HG03064 (cell line): Measurements from ENCODE around the gene PRKD3.

Experiments used
- ATAC-seq: cut with Tn5 transposase; IDR thresholded peaks from one replicate; pipeline ENCODE4 v1.9.1; 2021; ENCODE audit warnings: low read depth; ENCODE audit not compliant: unreplicated experiment

Gene PRKD3

GRCh38 chr2:37324786-37325624 is at the start of gene PRKD3:
PRKD3 (minus strand) TSS chr2:37324833; CDS start chr2:37316524, 8,309 bp downstream.
- ATAC-seq: peak; percentile 71

- ATAC-seq: no peak
These were observed 47.4 kb upstream of the PRKD3 start for GRCh38 chr2:37372000-37372399.

DNA sequence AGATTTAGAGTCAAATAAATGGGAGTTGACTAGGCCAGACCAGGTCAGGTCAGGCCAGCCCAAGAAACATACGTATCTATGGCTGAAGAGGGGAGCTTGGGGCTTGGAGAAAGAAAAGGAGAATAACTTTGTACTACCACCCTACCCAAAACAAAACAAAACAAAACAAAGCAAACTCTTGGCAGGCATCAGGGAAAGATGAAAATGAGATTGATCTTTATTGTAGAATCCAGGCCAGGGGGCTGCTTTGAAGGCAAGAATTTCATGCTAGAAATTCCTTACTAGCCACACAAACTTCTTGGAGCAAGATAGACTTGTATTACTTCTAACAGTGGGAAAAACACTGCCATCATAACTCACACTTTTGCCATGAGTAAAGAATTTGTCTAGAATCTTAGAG is 46.0 kb upstream of the PRKD3 start:
- no peak for ATAC-seq

DNA sequence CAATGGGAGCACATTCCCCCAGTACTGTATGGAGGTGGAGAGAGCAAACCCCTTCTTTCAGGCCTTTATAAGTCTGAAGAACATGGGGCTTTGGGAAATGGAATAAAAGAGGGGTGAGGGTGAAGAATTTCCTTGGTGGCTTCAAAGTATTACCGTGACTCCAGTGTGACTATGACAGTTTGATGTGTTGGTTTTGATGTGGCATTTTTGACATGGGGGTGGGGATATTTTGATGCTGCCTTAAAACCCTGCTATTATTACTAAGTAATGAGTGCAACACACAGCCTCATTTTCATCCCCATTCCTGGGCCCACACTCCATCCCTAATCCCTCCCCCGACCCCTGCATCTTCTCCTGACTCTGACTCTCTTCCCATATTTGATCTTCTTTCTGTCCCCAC is 43.4 kb upstream of the PRKD3 start:
- ATAC-seq: no peak

DNA sequence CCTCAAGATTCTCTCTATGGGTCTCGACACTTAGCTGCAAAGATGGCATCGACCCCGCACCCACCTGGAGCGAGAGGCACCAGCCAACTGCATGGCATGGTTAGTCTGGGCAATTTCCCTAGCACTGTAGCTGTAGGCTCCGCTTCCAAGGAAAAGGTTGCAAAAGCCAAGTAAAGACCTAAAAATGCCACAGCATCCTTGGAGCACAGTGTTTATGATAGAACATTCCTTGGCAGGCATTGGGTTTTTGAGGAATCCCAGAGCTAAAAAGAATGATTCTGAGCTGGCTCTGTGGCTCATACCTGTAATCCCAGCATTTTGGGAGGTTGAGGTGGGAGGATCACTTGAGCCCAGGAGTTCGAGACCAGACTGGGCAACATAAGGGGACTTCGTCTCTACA is 42.7 kb upstream of the PRKD3 start:
- no peak for ATAC-seq

DNA sequence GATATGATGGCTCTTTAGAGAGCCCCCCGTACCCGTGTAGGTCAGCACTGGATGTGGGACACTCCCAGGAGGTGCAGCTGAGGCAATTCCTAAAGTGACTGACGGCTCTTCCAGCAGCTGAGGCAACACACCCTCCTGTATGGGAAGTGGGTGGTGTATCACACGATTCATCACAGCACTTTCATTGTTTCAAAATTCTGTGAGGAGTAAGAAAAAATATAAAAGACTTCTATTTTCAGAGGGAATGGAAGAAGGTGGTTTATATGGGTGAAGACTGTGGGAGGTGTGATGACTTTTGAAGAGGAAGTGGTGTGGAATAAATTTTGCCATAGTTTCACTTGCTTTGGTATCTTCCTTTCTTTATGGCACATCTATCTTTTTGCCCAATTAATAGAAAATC is 42.1 kb upstream of the PRKD3 start:
- ATAC-seq: no peak

DNA sequence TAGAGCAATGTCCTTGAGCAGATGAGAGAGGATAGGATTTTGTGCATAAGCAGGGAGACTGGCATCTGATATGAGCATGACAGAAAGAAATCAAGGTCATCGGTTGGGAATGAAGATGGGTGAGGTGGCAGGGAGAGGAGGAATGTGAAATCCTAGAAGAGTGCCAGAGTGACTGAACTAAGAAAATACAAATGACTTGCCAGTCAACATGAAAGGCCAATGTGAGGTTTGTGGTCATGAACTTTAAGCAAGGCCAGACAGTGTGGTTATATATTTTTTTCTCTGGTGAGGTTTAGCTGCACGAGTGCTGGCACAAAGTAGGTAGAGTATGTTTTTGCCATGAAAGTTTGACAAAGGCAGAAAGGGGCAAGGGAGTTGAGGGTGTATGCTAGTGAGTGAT is 41.0 kb upstream of the PRKD3 start:
- ATAC-seq: peak; percentile 78

GRCh38 chr2:37364351-37364750 is 39.7 kb upstream of the PRKD3 start:
- no peak for ATAC-seq

GRCh38 chr2:37361994-37362698 is 37.5 kb upstream of the PRKD3 start:
- ATAC-seq: no peak

DNA sequence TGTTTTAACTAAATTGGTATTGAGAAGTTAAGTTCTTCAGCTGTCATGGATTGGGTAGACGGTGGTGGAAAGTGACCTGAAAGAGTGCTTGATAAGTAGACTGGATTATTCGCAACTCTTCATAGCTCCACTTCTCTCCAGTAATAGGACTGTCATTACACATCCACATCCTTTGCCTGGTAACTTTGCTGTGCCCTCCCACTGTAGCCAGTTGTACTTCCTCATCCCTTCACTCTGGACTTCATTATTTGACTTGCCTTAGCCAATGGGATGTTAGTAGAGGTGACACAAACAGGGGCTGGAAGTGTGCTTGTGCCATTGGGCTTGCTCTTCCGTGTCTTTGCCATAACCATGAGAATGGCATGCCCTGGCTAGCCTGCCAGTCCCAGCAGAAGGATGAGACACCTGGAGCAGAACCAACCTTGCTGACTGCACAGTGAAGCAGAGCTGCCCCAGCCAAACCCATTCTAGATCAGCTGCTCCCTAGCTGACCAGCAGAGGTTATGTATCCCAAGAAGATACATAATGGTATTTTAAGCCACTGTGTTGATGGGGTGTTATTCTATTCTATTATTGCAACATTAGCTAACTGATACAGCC is 36.7 kb upstream of the PRKD3 start:
- ATAC-seq: no peak

- ATAC-seq: no peak
These were observed 33.8 kb upstream of the PRKD3 start for GRCh38 chr2:37358466-37358865.

DNA sequence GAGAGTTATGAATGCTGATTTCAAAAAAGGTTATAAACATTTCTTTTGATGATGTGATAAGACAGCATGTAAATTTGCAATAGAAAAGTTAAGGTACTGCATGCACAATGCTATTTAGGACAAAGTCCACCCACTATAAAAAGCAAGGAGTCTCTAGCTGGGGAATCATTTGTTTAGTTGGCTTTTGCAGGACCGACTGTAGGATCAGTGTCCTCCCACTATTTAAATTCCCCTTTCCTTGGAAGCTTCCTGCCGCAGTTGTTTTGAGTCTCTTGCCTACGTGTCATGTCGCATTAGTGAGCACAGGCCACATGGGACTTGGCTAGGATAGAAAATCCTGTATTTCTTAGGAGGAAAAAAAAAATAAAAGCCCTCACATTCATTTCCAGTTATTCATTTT is 32.9 kb upstream of the PRKD3 start:
- no peak for ATAC-seq

DNA sequence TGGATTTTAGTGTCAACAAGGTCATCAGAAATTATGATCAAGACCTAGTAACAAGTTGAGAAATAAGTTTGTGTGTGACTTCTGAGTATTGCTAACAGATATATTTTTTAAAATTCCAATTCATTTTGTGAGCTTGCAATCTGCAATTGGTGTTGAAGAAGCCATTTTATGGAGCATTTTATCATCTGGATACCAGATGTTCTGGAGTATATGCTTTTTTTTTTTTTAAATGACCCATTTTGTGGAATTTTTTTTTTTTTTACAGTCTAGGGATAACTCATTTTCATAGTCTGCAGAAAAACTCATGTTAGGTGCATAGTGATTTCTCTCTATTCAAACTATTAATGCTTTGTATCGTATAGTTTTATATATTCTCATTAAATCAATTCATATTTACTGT is 32.4 kb upstream of the PRKD3 start:
- ATAC-seq: no peak

GRCh38 chr2:37356299-37356698 is 31.7 kb upstream of the PRKD3 start:
- no peak for ATAC-seq

GRCh38 chr2:37355735-37356134 is 31.1 kb upstream of the PRKD3 start:
- no peak for ATAC-seq

GRCh38 chr2:37354531-37354930 is 29.9 kb upstream of the PRKD3 start:
- no peak for ATAC-seq

DNA sequence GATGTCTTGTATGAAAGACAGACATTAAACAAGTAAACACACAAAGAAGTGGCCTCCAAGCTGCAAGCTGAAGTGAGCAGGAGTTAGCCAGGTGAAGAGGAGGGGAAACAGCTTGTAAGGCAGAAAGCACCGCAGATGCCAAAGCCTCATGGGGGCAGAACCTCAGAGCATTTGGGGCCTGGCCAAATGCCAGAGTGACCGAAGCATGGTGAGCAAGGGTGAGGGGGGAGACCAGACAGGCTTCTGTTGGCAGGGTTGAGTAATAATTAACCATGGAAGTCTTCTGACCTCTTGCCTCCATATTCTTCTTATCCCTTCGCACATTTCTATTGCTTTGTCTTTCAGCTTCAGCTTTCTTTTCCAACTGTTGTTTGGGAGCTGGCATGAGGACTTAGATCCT is 25.4 kb upstream of the PRKD3 start:
- no peak for ATAC-seq

DNA sequence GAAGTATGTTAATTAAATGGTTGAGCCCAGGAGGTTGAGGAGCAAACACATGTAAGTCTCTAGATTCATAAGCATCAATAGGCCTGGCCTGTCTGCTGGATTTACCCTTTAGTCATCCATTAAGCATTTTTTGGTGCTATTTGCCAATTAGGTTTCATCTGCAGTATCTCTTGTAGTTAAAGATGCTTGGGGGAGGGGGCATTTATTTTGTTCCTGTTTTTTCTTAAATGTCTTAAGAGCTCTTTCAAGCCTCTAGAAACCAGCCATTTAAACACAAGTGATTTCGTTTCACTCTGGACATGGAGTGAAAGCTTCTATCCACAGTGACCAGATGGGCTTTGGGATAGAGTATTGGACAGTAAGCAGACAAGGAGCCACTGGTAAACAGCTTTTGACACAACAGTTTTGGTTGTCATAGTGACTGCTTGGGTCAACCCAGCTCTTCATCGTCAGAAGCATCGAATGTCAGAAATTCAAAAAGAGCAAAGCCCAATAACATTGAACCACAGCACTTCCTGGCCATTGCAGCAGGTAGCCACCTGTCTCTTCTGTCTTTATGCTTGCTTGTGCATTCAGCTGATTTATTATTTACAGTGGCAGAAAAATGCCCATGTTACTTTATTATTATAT is 24.7 kb upstream of the PRKD3 start:
- no peak for ATAC-seq

DNA sequence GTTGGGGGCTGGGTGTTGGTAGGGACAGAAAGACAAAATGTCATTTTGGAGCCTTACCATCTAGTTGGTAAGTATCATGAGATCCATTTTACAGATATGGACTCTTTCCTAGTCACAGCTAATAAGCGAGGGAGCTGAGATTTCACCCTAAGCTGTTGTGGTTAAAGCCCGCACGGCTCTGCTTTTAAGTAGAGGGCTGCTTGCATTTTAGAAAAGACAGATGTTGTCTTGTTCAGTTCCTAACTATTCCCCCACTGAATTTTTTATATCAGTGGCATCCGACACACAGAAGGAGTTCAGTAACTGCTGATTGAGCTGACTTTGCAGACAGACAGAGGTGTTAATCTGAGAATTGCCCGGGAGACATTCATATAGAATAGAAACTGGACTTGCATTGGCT is 23.5 kb upstream of the PRKD3 start:
- no peak for ATAC-seq

DNA sequence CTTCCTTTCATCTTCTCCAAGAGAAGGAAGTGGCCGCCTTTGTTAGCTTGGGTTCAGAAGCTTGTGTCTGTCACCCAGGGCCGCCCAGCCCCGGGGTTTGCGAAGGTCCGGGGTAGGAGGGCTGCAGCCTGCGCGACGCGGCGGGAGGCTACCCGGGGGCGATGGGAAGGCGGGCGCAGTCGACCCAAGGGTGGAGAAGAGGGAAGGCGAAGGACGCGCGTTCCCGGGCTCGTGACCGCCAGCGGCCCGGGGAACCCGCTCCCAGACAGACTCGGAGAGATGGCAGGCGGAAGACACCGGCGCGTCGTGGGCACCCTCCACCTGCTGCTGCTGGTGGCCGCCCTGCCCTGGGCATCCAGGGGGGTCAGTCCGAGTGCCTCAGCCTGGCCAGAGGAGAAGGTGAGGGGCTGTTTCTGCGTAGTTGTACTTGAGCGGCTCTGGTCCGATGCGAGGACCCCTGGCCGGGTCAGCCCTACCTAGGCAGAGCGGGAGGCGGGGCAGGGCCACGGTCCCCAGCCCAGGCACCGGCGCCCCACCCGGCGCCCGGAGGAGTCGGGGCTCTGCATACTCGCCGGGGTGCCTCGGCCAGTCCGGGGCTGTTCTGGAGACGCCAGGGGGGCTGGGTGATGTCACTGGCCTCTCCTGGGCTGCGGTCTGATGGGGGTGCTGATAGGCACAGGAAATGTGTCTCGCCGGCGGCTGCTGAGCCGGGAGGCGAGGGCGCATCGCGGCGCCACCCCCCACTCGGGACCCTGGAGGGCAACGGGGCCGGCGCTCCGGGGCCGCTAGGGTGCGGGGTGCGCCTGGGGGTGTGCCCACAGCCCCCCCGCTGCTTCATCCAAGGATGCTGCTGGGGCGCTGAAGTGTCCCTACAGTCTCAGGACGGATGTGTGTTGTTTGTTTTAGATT is 20.1 kb upstream of the PRKD3 start, which contains the start of gene QPCT:
TSS of gene QPCT (plus strand) at position 178 of the 909 bp plus-strand sequence. CDS start at position 280, 102 bp downstream.
- ATAC-seq: peak; percentile 52
